MM.1S (cell line): ENCODE data around the gene EGR4.

Experiments
- DNase-seq: peaks from one replicate; pipeline ENCODE4 v3.0.0-alpha.2; 2015
- H2AFZ ChIP-seq: fragments of 300-600 bp; sonication (generic); 2 replicates; pipeline ENCODE4 v1.6.0; 2016; ENCODE audit warnings: antibody characterized with exemption, low read length
- H3F3A ChIP-seq: fragments of 300-600 bp; sonication (generic); 2 replicates; pipeline ENCODE4 v1.6.1; 2016; ENCODE audit warnings: mild to moderate bottlenecking, antibody characterized with exemption, low read length, moderate library complexity, mixed read lengths; ENCODE audit not compliant: insufficient read depth
- H3K27ac ChIP-seq: fragments of 300-600 bp; sonication (generic); 2 replicates; pipeline ENCODE4 v1.5.1; 2016; ENCODE audit warnings: mild to moderate bottlenecking, low read length
- H3K27me3 ChIP-seq: fragments of 300-600 bp; sonication (generic); replicated peaks from 2 replicates; pipeline ENCODE4 v1.6.0; 2016; ENCODE audit warnings: low read length; ENCODE audit not compliant: insufficient read depth
- H3K36me3 ChIP-seq: fragments of 300-600 bp; sonication (generic); replicated peaks from 2 replicates; pipeline ENCODE4 v1.6.1; 2016; ENCODE audit warnings: mild to moderate bottlenecking, low read length, mixed read lengths; ENCODE audit not compliant: insufficient read depth
- H3K4me1 ChIP-seq: fragments of 300-600 bp; sonication (generic); 2 replicates; pipeline ENCODE4 v1.6.1; 2016; ENCODE audit warnings: low read length, mixed read lengths
- H3K4me2 ChIP-seq: fragments of 300-600 bp; sonication (generic); 2 replicates; pipeline ENCODE4 v1.6.0; 2016; ENCODE audit warnings: low read depth, low read length
- H3K4me3 ChIP-seq: fragments of 300-600 bp; sonication (generic); 2 replicates; pipeline ENCODE4 v1.5.1; 2016; ENCODE audit warnings: low read length, mixed read lengths
- H3K79me2 ChIP-seq: fragments of 300-600 bp; sonication (generic); 2 replicates; pipeline ENCODE4 v1.6.1; 2016; ENCODE audit warnings: mixed run types, low read length, mixed read lengths
- H3K9ac ChIP-seq: fragments of 300-600 bp; sonication (generic); 2 replicates; pipeline ENCODE4 v1.6.1; 2016; ENCODE audit warnings: low read length, mixed read lengths
- H3K9me2 ChIP-seq: fragments of 300-600 bp; sonication (generic); replicated peaks from 2 replicates; pipeline ENCODE4 v1.6.1; 2016; ENCODE audit warnings: mild to moderate bottlenecking, low read length, mixed read lengths; ENCODE audit not compliant: insufficient read depth
- H3K9me3 ChIP-seq: fragments of 300-600 bp; sonication (generic); replicated peaks from 2 replicates; pipeline ENCODE4 v1.6.1; 2016; ENCODE audit warnings: mild to moderate bottlenecking, low read length, mixed read lengths; ENCODE audit not compliant: insufficient read depth
- H4K20me1 ChIP-seq: fragments of 300-600 bp; sonication (generic); 2 replicates; pipeline ENCODE4 v1.6.1; 2016; ENCODE audit warnings: mild to moderate bottlenecking, low read length, moderate library complexity, mixed read lengths; ENCODE audit not compliant: insufficient read depth
- EZH2 ChIP-seq: fragments of 300-600 bp; sonication (generic); optimal IDR thresholded peaks from 2 replicates; pipeline ENCODE3; 2017; ENCODE audit warnings: low read depth, mild to moderate bottlenecking, antibody characterized with exemption, low read length, mixed read lengths
- EZH2phosphoT487 ChIP-seq: fragments of 300-600 bp; sonication (generic); IDR thresholded peaks from 2 replicates; pipeline ENCODE4 v1.6.1; 2018; ENCODE audit warnings: antibody characterized with exemption, low read length
- TF ChIP-seq, protein P1 (sequence below): fragments of 300-600 bp; sonication (generic); IDR thresholded peaks from 2 replicates; pipeline ENCODE4 v1.5.1; 2016; ENCODE audit warnings: antibody characterized with exemption, low read length, mixed read lengths

The EGR4 gene

DNA sequence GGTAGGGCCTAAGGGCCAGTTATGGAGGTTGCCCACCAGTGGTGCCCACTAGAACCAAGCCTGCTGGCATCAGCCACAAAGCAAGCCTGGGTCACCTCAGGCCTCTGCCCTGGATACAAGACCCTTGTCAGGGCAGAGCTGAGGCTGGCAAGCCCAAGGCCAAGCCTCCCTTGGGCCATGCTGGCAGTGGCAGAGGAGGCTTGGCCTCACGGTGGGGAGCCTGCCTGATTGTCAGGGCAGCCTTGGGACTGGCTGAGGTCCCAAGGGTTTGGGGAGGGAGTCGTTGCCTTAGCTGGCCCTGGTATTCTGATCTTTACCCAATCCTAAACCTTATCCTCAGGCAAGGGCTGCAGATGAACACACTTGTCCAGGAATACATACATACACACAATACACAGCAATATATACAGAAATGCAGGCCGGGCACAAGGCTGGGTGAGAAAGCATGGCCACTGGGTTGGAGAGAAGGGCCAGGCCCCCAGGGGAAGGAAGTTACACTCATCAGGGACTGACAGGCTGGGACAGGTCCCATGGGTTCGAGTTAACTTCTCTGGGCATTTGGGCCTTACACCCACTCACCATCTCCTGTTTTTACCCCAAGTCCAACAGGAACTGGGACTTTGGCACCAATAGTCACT lies 38.2 kb downstream of the EGR4 start:
- Histone ChIP-seq H3F3A (no peaks in the 10 kb centered on the region; the same call in 1 of the 2 replicates), H3K4me2 (no peak overlapping the region), H3K9me2 (no peaks in the 10 kb centered on the region), H3K27me3 (no peaks in the 10 kb centered on the region), H3K9ac (no peak overlapping the region), H3K27ac (no peak overlapping the region), H3K79me2 (no peaks in the 10 kb centered on the region), H3K4me1 (no peaks in the 10 kb centered on the region), H2AFZ (no peak overlapping the region), H4K20me1 (no peaks in the 10 kb centered on the region), H3K4me3 (no peak overlapping the region), H3K36me3 (no peaks in the 10 kb centered on the region; the same call in 1 of the 2 replicates), H3K9me3 (no peaks in the 10 kb centered on the region)
- DNase-seq = no peak
- TF ChIP-seq EZH2phosphoT487 (no peak), EZH2 (no peak)

DNA sequence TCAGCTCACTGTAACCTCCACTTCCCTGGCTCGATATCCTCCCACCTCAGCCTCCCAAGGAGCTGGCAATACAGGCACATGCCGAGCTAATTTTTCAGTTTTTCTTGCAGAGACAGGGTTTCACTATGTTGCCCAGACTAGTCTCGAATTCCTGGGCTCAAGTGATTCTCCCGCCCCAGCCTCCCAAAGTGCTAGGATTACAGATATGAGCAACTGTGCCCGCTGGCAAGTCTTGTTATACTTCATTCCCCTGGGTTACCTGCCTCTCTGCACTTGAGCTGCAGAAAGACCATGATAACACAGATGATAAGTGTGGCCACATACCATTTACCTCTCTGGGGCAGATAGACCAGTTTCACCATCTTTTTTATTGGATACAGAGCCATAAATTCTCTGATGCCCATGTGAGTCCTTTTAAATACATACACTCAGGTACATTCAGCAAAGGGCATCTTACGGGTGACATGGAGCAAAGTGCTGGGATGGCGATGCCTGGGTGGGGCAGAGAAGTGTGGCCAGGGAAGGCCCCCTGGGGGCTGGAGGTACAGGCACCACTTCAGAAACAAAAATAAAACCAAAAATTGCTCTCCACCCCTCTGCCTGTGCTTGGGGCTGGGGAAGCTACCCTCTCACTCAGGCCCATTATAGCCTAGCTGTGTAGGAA lies 38.9 kb downstream of the EGR4 start:
- Histone ChIP-seq H3K9ac (no peak overlapping the region), H4K20me1 (no peaks in the 10 kb centered on the region), H3K79me2 (no peaks in the 10 kb centered on the region), H3K36me3 (peaks cover 5% of the 10 kb centered on the region; the same call in 1 of the 2 replicates), H3F3A (no peaks in the 10 kb centered on the region; the same call in 1 of the 2 replicates), H3K9me3 (no peaks in the 10 kb centered on the region), H3K4me2 (no peak overlapping the region), H3K27ac (no peak overlapping the region), H3K27me3 (no peaks in the 10 kb centered on the region), H2AFZ (no peak overlapping the region), H3K9me2 (no peaks in the 10 kb centered on the region), H3K4me3 (no peak overlapping the region), H3K4me1 (no peaks in the 10 kb centered on the region)
- no peak for DNase-seq
- TF ChIP-seq, protein P1, sequence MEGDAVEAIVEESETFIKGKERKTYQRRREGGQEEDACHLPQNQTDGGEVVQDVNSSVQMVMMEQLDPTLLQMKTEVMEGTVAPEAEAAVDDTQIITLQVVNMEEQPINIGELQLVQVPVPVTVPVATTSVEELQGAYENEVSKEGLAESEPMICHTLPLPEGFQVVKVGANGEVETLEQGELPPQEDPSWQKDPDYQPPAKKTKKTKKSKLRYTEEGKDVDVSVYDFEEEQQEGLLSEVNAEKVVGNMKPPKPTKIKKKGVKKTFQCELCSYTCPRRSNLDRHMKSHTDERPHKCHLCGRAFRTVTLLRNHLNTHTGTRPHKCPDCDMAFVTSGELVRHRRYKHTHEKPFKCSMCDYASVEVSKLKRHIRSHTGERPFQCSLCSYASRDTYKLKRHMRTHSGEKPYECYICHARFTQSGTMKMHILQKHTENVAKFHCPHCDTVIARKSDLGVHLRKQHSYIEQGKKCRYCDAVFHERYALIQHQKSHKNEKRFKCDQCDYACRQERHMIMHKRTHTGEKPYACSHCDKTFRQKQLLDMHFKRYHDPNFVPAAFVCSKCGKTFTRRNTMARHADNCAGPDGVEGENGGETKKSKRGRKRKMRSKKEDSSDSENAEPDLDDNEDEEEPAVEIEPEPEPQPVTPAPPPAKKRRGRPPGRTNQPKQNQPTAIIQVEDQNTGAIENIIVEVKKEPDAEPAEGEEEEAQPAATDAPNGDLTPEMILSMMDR = no peak
- TF ChIP-seq EZH2 (no peak), EZH2phosphoT487 (no peak)

DNA sequence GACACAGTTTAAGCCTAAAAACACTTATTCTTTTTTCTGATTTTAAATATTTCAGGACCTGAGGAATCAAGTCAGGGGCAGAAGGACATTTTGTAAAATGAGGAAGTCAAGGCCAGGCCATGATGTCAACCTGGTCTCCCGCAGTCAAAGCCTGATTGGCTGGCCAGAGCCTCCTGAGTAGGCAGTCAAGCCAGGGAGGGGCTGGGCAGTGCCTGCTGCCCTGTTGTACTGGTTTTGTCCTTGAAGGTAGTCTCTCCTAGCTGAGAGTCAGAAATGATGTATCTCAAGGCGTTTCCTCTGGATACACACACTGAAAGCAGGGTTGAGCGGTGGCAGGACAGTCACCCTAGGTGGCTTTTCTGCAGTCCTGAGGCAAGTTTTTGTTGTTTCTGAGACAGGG lies 39.4 kb downstream of the EGR4 start:
- Histone ChIP-seq H3K27me3 (no peaks in the 10 kb centered on the region), H3F3A (no peaks in the 10 kb centered on the region; the same call in 1 of the 2 replicates), H3K4me2 (no peak overlapping the region), H3K9me2 (no peaks in the 10 kb centered on the region), H3K9ac (no peak overlapping the region), H2AFZ (no peak overlapping the region), H4K20me1 (no peaks in the 10 kb centered on the region), H3K36me3 (peaks cover 11% of the 10 kb centered on the region), H3K4me1 (no peaks in the 10 kb centered on the region), H3K9me3 (no peaks in the 10 kb centered on the region), H3K27ac (no peak overlapping the region), H3K4me3 (no peak overlapping the region), H3K79me2 (no peaks in the 10 kb centered on the region)
- no peak for TF ChIP-seq EZH2
- TF ChIP-seq EZH2phosphoT487 = no peak
- TF ChIP-seq, protein P1 = no peak
- DNase-seq = no peak

DNA sequence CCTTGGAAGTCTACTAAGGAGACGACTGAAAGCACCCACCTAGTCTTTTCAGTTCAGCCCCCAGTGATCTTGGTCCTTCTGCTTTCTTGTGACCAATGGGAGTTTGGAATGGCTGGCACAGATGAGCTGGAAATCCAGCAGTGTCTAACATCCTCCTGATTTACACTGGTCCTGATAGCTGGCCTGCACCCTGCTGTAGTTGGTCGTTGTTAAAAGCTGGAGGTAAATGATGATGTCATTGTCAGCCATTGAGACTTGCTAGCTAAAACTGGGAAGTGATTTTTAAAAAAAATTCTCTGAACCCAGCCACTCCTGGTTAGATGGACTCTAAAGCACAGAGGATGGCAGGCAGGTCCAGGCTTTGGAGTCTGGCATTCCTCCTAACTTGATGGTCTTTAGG lies 39.9 kb downstream of the EGR4 start:
- H3K4me1 ChIP-seq = no peaks in the 10 kb centered on the region
- H3K4me2 ChIP-seq = no peak overlapping the region
- H3F3A ChIP-seq = no peaks in the 10 kb centered on the region; the same call in 1 of the 2 replicates
- H3K27ac ChIP-seq = no peak overlapping the region
- H3K4me3 ChIP-seq = no peak overlapping the region
- no peak overlapping the region for H2AFZ ChIP-seq
- no peak overlapping the region for H3K9ac ChIP-seq
- TF ChIP-seq EZH2phosphoT487 = no peak
- no peak for TF ChIP-seq EZH2
- TF ChIP-seq, protein P1 = no peak
- H3K36me3 ChIP-seq = peaks cover 15% of the 10 kb centered on the region
- H4K20me1 ChIP-seq = no peaks in the 10 kb centered on the region
- DNase-seq = no peak
- no peaks in the 10 kb centered on the region for H3K79me2 ChIP-seq
- H3K9me2 ChIP-seq = no peaks in the 10 kb centered on the region
- no peaks in the 10 kb centered on the region for H3K9me3 ChIP-seq
- H3K27me3 ChIP-seq = no peaks in the 10 kb centered on the region
